ENCODE data around the gene TAX1BP1. TPM values are rescaled to one million over a fixed set of nuclear protein-coding genes. Genes with fewer than 3 reads are reported as not detected.

TAX1BP1 gene
- total RNA-seq, 1 experiment from 2014 or later: 95.9 TPM

DNA sequence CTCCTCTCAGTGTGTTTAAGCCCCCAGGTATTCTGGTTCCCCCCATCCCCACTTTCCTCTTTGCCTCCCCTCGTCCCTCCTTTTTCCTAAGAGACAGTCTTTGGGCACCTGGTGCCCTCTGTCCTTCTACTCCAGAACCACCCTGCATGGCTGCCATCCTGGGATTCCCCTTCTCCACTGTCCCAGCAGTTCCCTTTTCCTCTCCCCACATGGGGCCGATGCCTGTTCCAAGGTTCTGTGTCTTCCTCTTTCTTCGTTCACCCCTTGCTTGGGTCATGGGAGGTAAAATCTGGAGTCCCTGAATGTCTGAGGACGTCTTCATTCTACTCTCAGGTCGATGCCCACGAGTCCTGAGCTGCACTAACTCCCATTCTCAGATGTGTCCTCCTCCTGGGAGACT is 120.8 kb downstream of the TAX1BP1 start:
- TF ChIP-seq, protein P1, sequence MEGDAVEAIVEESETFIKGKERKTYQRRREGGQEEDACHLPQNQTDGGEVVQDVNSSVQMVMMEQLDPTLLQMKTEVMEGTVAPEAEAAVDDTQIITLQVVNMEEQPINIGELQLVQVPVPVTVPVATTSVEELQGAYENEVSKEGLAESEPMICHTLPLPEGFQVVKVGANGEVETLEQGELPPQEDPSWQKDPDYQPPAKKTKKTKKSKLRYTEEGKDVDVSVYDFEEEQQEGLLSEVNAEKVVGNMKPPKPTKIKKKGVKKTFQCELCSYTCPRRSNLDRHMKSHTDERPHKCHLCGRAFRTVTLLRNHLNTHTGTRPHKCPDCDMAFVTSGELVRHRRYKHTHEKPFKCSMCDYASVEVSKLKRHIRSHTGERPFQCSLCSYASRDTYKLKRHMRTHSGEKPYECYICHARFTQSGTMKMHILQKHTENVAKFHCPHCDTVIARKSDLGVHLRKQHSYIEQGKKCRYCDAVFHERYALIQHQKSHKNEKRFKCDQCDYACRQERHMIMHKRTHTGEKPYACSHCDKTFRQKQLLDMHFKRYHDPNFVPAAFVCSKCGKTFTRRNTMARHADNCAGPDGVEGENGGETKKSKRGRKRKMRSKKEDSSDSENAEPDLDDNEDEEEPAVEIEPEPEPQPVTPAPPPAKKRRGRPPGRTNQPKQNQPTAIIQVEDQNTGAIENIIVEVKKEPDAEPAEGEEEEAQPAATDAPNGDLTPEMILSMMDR (IDR thresholded peaks at IDR 0.05; ENCODE audit: unreplicated experiment): no peak
- no peaks in the 10 kb centered on the region for H3K9me3 Mint-ChIP-seq (ENCODE audit: unreplicated experiment)
- no peak overlapping the region for H3K4me3 Mint-ChIP-seq (ENCODE audit: unreplicated experiment)
- POLR2A ChIA-PET: no interaction called here
- no peaks in the 10 kb centered on the region for H3K27me3 Mint-ChIP-seq (ENCODE audit: insufficient read depth, unreplicated experiment)
- no peaks in the 10 kb centered on the region for H3K36me3 Mint-ChIP-seq (ENCODE audit: insufficient read depth, unreplicated experiment)
- intact Hi-C loops (cut with micrococcal nuclease): no loop called here
- BruUV-seq (replicated peaks): no TSS peak
- no peak overlapping the region for H3K27ac Mint-ChIP-seq (ENCODE audit: low read depth, unreplicated experiment)
- H3K4me1 Mint-ChIP-seq (ENCODE audit: insufficient read depth, unreplicated experiment): peaks cover 7% of the 10 kb centered on the region
- DNase-seq (ENCODE audit: unreplicated experiment): no peak
- CTCF ChIA-PET: interaction anchor here (0.9 kb wide), 1 partner anchor 40 kb away, joined by 3 read pairs; no protein-coding TSS in a partner anchor

DNA sequence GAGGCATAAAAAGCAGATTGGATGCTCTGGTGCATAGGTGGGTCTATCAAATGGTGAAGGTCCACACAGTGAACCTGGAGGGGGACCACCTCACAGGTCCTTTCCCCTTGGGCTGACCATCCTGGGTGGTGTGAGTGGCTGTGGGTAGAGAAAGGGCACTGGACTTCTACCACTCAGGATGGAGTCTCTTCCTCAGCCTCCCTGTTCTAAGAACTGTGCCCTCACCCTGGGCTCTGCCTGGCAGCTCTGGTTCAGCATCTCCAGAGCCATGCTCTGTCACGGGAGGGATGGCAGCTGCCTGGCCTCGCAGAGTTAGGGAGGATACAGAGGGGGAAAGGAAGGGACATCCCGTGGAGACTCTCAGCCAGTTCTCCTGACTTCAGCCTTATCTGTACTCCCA is 121.8 kb downstream of the TAX1BP1 start:
- no peak overlapping the region for H3K4me3 Mint-ChIP-seq (ENCODE audit: unreplicated experiment)
- CTCF ChIA-PET: interaction anchor here (0.5 to 0.7 kb wide), 2 partner anchors 666 to 1020 kb away, joined by 3 read pairs; no protein-coding TSS in a partner anchor
- TF ChIP-seq, protein P1 (IDR thresholded peaks at IDR 0.05; ENCODE audit: unreplicated experiment): no peak
- no TSS peak for BruUV-seq (replicated peaks)
- H3K27me3 Mint-ChIP-seq (ENCODE audit: insufficient read depth, unreplicated experiment): no peaks in the 10 kb centered on the region
- POLR2A ChIA-PET: interaction anchor here (0.6 to 0.7 kb wide), 2 partner anchors 16 to 151 kb away, joined by 5 read pairs; no protein-coding TSS in a partner anchor
- intact Hi-C loops (cut with micrococcal nuclease): no loop called here
- DNase-seq (ENCODE audit: unreplicated experiment): no peak
- no peak overlapping the region for H3K27ac Mint-ChIP-seq (ENCODE audit: low read depth, unreplicated experiment)
- no peaks in the 10 kb centered on the region for H3K36me3 Mint-ChIP-seq (ENCODE audit: insufficient read depth, unreplicated experiment)
- H3K4me1 Mint-ChIP-seq (ENCODE audit: insufficient read depth, unreplicated experiment): peaks cover 7% of the 10 kb centered on the region
- no peaks in the 10 kb centered on the region for H3K9me3 Mint-ChIP-seq (ENCODE audit: unreplicated experiment)

DNA sequence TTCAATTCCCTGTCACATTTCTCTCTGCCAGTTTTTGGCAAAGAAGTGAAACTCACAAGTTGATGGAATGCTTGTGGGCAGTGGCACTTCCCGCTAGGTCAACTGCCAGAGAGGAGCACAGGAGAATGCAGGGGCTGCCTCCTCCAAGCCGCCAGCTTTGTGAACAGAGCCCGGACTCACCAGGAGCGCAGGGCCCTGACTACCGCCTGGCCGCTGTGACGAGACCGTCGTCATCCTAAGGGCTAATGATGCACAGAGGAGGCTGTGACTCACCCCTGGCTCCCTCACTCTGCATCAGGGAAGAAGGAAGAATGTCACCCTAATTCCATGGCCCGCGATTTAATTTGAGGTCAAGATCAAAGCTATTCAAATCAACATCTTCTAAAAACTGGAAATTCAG is 123.9 kb downstream of the TAX1BP1 start:
- Mint-ChIP-seq H3K27me3 (ENCODE audit: insufficient read depth, unreplicated experiment) (no peaks in the 10 kb centered on the region), H3K9me3 (ENCODE audit: unreplicated experiment) (no peaks in the 10 kb centered on the region), H3K27ac (ENCODE audit: low read depth, unreplicated experiment) (no peak overlapping the region), H3K4me1 (ENCODE audit: insufficient read depth, unreplicated experiment) (peaks cover 7% of the 10 kb centered on the region), H3K36me3 (ENCODE audit: insufficient read depth, unreplicated experiment) (no peaks in the 10 kb centered on the region), H3K4me3 (ENCODE audit: unreplicated experiment) (no peak overlapping the region)
- TF ChIP-seq, protein P1 (IDR thresholded peaks at IDR 0.05; ENCODE audit: unreplicated experiment): no peak
- CTCF ChIA-PET: interaction anchor here (0.6 to 1.0 kb wide), 3 partner anchors 58 to 497 kb away, joined by 3 read pairs; no protein-coding TSS in a partner anchor
- intact Hi-C loops (cut with micrococcal nuclease): no loop called here
- POLR2A ChIA-PET: interaction anchor here (0.6 to 0.7 kb wide), 2 partner anchors 18 to 714 kb away, joined by 3 read pairs; no protein-coding TSS in a partner anchor
- DNase-seq (ENCODE audit: unreplicated experiment): peak; percentile 68
- BruUV-seq (replicated peaks): no TSS peak

DNA sequence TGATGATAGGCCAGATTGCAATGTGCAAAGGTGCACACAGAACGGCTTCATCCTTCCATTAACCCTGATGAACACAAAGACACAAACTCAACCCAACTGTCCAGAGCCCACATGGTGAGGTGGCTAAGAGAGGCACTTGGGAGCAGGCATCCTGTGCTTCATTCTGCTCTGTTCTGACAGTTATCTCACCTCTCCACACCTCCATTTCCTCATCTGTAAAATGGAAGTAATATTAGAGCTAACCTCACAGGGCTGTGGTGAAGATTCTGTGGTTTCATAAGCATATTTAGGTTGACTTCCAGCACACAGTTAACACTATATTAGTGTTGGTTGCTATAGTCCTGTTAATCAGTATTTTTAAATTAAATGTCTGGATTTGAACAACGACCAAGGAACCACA is 126.3 kb downstream of the TAX1BP1 start:
- TF ChIP-seq, protein P1 (IDR thresholded peaks at IDR 0.05; ENCODE audit: unreplicated experiment): no peak
- no peak overlapping the region for H3K4me3 Mint-ChIP-seq (ENCODE audit: unreplicated experiment)
- H3K36me3 Mint-ChIP-seq (ENCODE audit: insufficient read depth, unreplicated experiment): no peaks in the 10 kb centered on the region
- H3K27me3 Mint-ChIP-seq (ENCODE audit: insufficient read depth, unreplicated experiment): no peaks in the 10 kb centered on the region
- ChIA-PET CTCF (no interaction called here), POLR2A (no interaction called here)
- H3K4me1 Mint-ChIP-seq (ENCODE audit: insufficient read depth, unreplicated experiment): peaks cover 7% of the 10 kb centered on the region
- no TSS peak for BruUV-seq (replicated peaks)
- no peak overlapping the region for H3K27ac Mint-ChIP-seq (ENCODE audit: low read depth, unreplicated experiment)
- DNase-seq (ENCODE audit: unreplicated experiment): no peak
- intact Hi-C loops (cut with micrococcal nuclease): no loop called here
- no peaks in the 10 kb centered on the region for H3K9me3 Mint-ChIP-seq (ENCODE audit: unreplicated experiment)

Data from MCF 10A (cell line).